GM21390 (cell line): ENCODE measurements around the gene SLC36A2.
A peak's percentile ranks its signal among the peaks of the same experiment; 100 is the strongest.
"Not testable (repeated sequence)": the region's sequence is repeated elsewhere in the genome, so short reads cannot be mapped to it uniquely, and the experiment has no call there.

Experiments used
- ATAC-seq: cut with Tn5 transposase; IDR thresholded peaks from one replicate; pipeline ENCODE4 v1.9.1; 2021; ENCODE audit not compliant: unreplicated experiment

SLC36A2 gene

DNA sequence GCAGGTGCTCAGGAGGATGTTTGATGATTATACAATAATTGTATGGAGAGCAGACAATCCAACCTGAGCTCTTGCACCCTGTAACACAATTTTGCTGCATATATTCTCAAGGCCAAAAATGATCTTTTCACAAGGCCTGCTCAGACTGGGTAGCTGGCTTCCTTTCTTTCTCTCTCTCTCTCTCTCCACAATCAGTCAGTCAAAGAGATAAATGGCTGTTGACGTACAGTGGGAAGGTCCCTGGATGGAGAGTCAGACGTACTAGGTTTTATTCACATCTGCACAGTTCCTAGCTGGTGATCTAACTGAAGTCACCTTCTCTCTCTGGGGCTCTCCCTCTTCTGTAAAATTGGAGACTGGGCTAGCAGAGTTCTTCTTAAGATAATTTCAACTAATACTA is 19.8 kb downstream of the SLC36A2 start:
- ATAC-seq = no peak

GRCh38 chr5:151326266-151326665 is 21.1 kb downstream of the SLC36A2 start:
- ATAC-seq = no peak

DNA sequence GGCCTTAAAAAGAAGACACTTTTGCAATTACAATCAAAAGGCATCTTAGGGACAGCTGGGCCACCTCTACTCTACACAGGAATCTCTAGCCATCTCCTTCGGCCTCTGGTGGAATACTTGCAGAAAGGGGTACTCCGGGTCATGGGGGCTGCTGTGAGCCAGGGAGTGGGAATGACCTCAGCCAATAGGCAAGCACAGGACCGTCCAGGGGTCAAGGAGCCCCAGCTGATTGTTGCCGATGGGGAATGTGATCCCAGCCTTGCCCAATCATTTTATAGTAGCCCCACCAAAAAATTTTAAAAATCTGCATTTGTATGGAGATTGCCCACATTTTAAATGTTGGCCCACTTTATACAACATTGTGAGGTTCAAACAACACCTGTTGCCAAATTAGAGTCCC is 26.9 kb downstream of the SLC36A2 start:
- no peak for ATAC-seq

DNA sequence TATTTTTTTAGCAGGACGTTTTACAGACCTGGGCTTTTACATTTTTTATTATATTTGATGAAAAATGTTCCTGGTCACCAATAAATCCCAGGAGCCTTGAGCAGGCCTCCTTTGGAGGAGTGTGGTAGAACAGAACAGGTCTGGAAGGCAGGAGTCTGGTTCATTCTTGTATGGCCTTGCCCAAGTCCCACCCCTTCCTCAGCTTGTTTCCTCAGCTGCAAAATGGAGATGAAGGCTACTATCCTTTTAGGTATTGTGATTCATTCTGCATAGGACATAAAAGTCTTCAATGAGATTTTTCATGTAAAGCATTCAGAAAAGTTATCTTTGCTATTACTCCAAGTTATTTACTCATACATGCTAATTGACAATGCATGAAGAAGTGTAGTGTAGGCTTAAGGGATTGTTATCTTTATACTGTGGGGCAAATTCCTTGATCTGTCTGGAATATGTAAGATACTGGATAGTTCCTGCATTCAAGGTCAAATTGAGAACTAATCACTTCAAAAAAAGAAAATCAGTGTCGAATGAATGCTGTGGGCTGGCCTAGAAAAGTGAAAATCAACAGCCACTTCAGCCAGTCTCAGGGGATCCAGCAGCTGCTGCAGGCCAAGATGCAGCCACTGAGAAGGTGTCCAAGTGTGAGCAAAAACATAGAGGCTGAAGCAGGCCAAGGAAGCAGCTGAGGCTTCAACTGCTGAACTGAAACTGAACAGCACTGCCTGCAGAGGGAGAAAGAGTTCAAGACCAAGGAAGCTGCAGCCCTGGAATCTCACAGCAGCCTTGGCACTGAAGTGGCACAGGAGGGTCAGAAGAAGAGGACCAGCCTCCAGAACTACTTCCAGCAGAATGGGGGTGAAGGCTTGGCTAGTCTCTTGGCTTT is 28.3 kb downstream of the SLC36A2 start:
- peak; percentile 63 for ATAC-seq

- ATAC-seq = no peak
Measured at GRCh38 chr5:151317871-151318270, 29.5 kb downstream of the SLC36A2 start.

GRCh38 chr5:151315998-151316597 is 31.3 kb downstream of the SLC36A2 start:
- peak; percentile 83 for ATAC-seq

DNA sequence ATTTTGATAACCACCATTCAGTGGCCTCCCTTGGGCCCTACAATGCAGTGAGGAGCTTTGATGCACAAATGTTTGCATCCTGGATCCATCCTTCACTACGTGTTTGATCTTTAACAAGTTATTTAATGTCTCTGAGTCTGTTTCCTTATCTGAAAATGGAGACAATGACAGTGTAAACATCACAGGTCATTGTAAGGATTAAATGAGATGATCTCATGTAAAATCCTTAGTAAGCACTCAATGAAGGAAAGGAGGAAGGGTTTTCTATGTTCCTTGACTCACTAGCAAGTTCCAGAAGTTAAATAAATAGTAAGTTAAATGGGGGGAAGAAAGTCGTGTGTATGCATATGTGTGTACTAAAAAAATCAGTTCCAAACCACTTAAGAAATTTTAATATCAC is 34.0 kb downstream of the SLC36A2 start:
- ATAC-seq = no peak

- ATAC-seq = no peak
Measured at GRCh38 chr5:151312756-151313324, 34.5 kb downstream of the SLC36A2 start.

DNA sequence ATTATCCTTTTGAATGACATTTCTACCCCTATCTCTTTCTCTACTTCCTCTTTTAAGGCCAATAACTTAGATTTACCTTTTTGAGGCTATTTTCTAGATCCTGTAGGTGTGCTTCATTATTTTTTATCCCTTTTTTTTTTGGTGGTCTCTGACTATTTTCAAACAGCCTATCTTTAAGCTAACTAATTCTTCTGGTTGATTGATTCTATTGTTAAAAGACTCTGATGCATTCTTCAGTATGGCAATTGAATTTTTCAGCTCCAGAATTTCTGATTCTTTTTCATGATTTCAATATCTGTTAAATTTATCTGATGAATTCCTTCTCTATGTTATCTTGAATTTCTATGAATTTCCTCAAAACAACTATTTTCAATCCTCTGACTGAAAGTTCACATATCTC is 36.4 kb downstream of the SLC36A2 start:
- no peak for ATAC-seq

DNA sequence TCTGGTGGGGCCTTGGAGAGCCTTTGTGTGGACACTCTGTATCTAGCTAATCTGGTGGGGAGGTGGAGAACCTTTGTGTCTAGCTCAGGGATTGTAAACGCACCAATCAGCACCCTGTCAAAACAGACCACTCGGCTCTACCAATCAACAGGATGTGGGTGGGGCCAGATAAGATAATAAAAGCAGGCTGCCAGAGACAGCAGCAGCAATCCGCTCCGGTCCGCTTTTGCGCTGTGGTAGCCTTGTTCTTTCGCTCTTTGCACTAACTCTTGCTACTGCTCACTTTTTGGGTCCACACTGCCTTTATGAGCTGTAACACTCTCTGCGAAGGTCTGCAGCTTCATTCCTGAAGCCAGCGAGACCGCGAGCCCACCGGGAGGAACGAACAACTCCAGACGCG is 37.5 kb downstream of the SLC36A2 start:
- not testable (repeated sequence) for ATAC-seq

- not testable (repeated sequence) for ATAC-seq
Measured at GRCh38 chr5:151309266-151309665, 38.1 kb downstream of the SLC36A2 start.

DNA sequence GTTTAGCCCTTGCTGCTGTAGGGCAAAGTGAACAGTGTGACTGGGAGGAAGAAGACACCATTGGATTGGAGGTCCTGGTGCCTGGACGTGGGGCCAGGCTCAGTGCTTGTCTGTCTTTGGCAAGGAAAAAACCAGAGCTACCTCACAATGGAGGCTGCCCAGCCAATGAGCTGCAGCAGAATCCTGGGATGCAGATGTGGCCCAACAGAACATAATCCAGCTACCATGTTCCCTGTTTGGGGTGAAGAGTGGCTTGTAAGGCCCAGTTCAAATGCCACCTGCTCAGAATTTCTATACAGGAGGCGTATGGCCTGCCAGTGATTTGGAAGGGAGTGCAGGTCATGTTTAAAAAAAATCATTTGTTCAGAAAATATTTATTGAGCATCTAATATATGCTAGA is 43.7 kb downstream of the SLC36A2 start, which contains the start of gene SLC36A3:
SLC36A3 (minus strand) TSS at position 101 of the 400 bp plus-strand sequence. CDS start 412 bp downstream, outside the sequence.
- ATAC-seq = no peak

DNA sequence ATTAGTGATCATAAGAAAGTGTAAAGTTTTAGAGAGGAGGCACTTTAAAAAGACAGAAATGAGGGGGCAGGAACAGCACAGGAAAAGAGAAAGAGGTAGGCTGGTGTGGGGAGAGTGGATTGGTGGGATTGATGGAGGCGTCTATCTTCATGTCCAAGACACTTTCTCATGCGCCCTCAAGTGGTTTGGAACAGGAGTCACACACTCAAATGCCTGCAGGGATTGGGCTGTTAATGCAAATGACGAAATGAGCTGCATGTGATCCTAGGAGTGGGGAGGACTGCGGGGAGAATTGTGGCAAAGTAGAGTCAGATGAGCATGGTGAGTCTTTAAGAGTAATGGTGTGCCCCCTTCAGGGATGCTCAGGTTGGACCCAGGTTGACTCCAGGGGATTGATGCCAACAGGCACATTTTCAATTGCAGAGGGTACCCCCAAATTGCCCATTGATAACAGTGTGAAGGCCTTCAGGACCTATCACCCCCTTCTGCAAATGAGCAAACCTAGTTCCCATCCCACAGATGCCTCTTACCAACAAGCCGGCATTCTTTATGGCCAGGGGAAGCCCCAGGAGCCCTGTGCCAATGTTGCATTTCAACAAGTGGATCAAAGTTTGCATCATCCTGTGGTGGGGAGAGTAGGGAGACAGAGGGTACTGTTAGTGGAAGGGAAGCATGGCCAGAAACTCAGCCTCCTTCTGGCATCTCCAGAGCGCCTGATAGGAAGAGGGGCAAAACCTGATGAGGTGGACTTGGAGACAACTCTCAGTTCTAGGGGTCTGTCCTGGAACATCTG is 49.1 kb downstream of the SLC36A2 start:
- no peak for ATAC-seq

- ATAC-seq = no peak
Measured at GRCh38 chr5:151296974-151297373, 50.4 kb downstream of the SLC36A2 start.

- ATAC-seq = no peak
Measured at GRCh38 chr5:151296478-151296830, 50.9 kb downstream of the SLC36A2 start.

DNA sequence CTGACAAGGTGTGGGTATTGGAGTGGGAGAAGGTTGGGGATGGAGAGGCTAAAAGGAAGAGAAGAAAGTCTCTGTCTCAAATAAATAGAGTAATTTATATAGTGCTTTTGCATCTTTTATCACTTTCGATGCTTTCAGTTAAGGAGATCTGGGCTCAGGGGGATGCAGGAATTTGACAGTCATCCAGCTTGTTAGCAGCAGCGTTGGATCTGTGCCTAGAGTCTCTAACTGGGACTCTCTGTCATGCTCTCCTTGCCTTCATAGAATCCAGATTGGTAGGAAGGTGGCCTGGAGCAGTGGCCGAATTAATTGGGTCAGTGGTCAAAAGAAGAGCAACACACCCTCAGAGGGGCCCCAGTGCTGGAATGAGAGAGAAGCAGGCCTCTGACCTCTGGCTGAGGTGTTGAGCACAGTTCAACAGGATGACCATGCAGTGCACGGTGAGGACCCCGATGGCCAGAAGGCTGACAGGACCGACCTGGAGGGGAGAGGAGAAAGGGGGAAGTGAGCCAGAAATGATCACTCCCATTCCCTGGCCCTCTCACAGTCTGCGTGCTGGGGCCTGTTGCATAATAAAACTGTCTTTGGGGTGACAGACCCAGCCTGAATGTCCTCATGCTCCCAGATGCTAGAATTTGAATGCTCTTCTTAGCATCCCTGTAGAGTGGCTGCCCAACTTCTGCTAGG is 51.4 kb downstream of the SLC36A2 start:
- ATAC-seq = no peak

- ATAC-seq = no peak
Measured at GRCh38 chr5:151295138-151295537, 52.2 kb downstream of the SLC36A2 start.

DNA sequence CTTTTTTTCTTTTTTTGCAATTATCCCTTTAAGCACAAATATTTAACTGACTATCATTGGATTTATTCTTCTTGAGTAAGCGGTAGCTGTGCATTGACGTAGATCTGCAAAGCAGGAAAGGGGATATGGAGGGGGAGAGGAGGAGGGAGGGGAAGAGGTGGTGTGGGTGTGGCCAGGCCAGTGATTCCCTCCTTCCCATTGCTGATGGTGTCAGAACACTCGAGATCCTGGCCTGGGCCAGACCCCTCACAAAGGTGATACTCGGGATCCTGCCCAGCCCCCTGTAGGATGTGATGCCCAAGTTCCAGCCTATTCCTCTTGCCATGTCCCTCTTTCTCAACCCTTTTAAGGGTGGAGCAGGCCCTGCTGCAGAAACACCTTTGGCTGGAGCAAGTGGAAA is 53.7 kb downstream of the SLC36A2 start:
- ATAC-seq = no peak

DNA sequence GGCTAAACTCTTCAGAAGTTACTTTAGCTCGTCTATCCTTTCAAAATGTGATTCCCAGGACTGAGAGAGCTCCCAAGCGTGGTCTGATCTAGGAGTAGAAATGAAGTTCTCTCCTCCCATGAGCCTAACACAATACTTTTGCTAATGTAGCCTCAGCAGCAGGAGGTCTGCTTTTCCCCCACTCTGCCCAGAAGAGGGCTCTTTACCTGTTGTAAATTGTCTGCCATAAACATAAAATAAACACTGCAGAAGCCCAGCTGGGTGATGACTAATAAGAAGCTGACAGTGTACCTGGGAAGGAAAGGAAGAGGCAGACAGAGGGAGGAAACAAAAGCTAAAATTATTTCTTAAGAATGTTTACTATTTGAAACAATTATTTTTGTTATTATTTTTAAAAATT is 59.2 kb downstream of the SLC36A2 start:
- peak; percentile 64 for ATAC-seq

GRCh38 chr5:151286246-151286645 is 61.1 kb downstream of the SLC36A2 start:
- no peak for ATAC-seq

GRCh38 chr5:151285683-151286082 is 61.7 kb downstream of the SLC36A2 start:
- ATAC-seq = no peak
